HT1080 (cell line): ENCODE results near the gene SHROOM3. TPM values are rescaled to one million over a fixed set of nuclear protein-coding genes. Genes with fewer than 3 reads are reported as not detected.
"Not testable (repeated sequence)": the region's sequence is repeated elsewhere in the genome, so short reads cannot be mapped to it uniquely, and the experiment has no call there.

ENCODE experiments used
- DNase-seq: peaks from one replicate; pipeline ENCODE4 v3.0.0-alpha.2; 2015; ENCODE audit warnings: low read depth
- total RNA-seq: library from RNA; depleted of rRNA; stranded (reverse); fragments of >200 nt; shearing (Covaris generic); gene quantifications from 2 replicates; pipeline ENCODE4 v1.2.3, GENCODE V29; 2014

Gene SHROOM3
- total RNA-seq, 1 experiment from 2014 or later = 11.8 TPM

- no peak for DNase-seq
Observed at GRCh38 chr4:76443376-76443775, 8.3 kb downstream of the SHROOM3 start.

- no peak for DNase-seq
Observed at GRCh38 chr4:76445911-76446310, 10.9 kb downstream of the SHROOM3 start.

- DNase-seq = no peak
Observed at GRCh38 chr4:76447393-76447851, 12.4 kb downstream of the SHROOM3 start.

- DNase-seq = no peak
Observed at GRCh38 chr4:76448211-76448610, 13.2 kb downstream of the SHROOM3 start.

- DNase-seq = peak; percentile 38
Observed at GRCh38 chr4:76449362-76449767, 14.3 kb downstream of the SHROOM3 start.

- no peak for DNase-seq
Observed at GRCh38 chr4:76449833-76450232, 14.8 kb downstream of the SHROOM3 start.

GRCh38 chr4:76453232-76453631, 18.2 kb downstream of the SHROOM3 start:
- DNase-seq = no peak

GRCh38 chr4:76454073-76454472, 19.0 kb downstream of the SHROOM3 start:
- DNase-seq = not testable (repeated sequence)

GRCh38 chr4:76457885-76458284, 22.9 kb downstream of the SHROOM3 start:
- DNase-seq = peak; percentile 21

GRCh38 chr4:76458297-76458696, 23.3 kb downstream of the SHROOM3 start:
- no peak for DNase-seq

GRCh38 chr4:76458825-76459224, 23.8 kb downstream of the SHROOM3 start:
- no peak for DNase-seq

GRCh38 chr4:76459291-76459723, 24.3 kb downstream of the SHROOM3 start:
- no peak for DNase-seq

GRCh38 chr4:76463568-76463967, 28.5 kb downstream of the SHROOM3 start:
- DNase-seq = no peak

- DNase-seq = no peak
Observed at GRCh38 chr4:76470064-76470463, 35.0 kb downstream of the SHROOM3 start.

GRCh38 chr4:76470532-76470931, 35.5 kb downstream of the SHROOM3 start:
- no peak for DNase-seq

GRCh38 chr4:76476571-76476970, 41.5 kb downstream of the SHROOM3 start:
- no peak for DNase-seq

- DNase-seq = no peak
Observed at GRCh38 chr4:76484654-76485053, 49.6 kb downstream of the SHROOM3 start.

GRCh38 chr4:76485450-76485849, 50.4 kb downstream of the SHROOM3 start:
- peak; percentile 43 for DNase-seq

- no peak for DNase-seq
Observed at GRCh38 chr4:76486588-76487276, 51.7 kb downstream of the SHROOM3 start.

GRCh38 chr4:76487621-76488020, 52.6 kb downstream of the SHROOM3 start:
- no peak for DNase-seq

- no peak for DNase-seq
Observed at GRCh38 chr4:76488455-76488854, 53.4 kb downstream of the SHROOM3 start.

- DNase-seq = no peak
Observed at GRCh38 chr4:76488888-76489685, 54.1 kb downstream of the SHROOM3 start.
